ENCODE results near the gene CACNB4. TPM values are rescaled to one million over a fixed set of nuclear protein-coding genes. Genes with fewer than 3 reads are reported as not detected.

CACNB4 gene
- total RNA-seq, 4 donors from 2014 or later, result 0.88 to 4.6 (median 2.6) TPM

DNA sequence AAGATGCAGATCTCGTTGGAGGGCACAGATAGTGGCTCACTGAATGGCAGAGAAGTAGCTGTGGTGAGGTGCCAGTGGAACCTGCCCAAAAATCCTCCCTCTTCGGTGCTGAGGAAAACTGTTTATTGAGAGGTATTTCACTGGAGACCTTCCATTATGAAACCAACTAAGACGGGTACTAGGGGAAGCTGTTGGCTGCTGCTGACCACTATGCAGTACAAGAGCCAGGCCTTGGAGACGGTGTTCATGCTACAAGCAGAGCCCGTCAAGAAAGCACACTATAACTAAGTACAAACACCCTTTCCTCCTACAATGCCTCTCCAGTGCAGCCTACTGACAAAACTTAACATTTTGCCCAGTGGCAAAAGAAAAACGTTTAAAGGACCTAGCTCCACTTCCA lies 275.2 kb downstream of the CACNB4 start:
- no peaks in the 10 kb centered on the region for H3K9me3 ChIP-seq
- no peaks in the 10 kb centered on the region for H3K27me3 ChIP-seq
- no peak overlapping the region for H3K27ac ChIP-seq
- H3K4me3 ChIP-seq, result no peak overlapping the region
- no peaks in the 10 kb centered on the region for H3K36me3 ChIP-seq
- H3K4me1 ChIP-seq, result peaks cover 0 to 22% (median 4%) of the 10 kb centered on the region in 4 donors
- no peak for DNase-seq
- no peak for TF ChIP-seq POLR2A (IDR thresholded peaks at IDR 0.05)
- TF ChIP-seq, protein P1, sequence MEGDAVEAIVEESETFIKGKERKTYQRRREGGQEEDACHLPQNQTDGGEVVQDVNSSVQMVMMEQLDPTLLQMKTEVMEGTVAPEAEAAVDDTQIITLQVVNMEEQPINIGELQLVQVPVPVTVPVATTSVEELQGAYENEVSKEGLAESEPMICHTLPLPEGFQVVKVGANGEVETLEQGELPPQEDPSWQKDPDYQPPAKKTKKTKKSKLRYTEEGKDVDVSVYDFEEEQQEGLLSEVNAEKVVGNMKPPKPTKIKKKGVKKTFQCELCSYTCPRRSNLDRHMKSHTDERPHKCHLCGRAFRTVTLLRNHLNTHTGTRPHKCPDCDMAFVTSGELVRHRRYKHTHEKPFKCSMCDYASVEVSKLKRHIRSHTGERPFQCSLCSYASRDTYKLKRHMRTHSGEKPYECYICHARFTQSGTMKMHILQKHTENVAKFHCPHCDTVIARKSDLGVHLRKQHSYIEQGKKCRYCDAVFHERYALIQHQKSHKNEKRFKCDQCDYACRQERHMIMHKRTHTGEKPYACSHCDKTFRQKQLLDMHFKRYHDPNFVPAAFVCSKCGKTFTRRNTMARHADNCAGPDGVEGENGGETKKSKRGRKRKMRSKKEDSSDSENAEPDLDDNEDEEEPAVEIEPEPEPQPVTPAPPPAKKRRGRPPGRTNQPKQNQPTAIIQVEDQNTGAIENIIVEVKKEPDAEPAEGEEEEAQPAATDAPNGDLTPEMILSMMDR (IDR thresholded peaks at IDR 0.05), result no peak

GRCh38 chr2:151819920-151820319 lies 278.9 kb downstream of the CACNB4 start:
- H3K4me3 ChIP-seq, result no peak overlapping the region
- no peaks in the 10 kb centered on the region for H3K27me3 ChIP-seq
- DNase-seq, result no peak
- H3K36me3 ChIP-seq, result peaks cover 0 to 2% (median 0%) of the 10 kb centered on the region in 3 donors
- H3K27ac ChIP-seq, result no peak overlapping the region
- peaks cover 0 to 4% (median 0%) of the 10 kb centered on the region in 4 donors for H3K4me1 ChIP-seq
- no peak for TF ChIP-seq POLR2A (IDR thresholded peaks at IDR 0.05)
- TF ChIP-seq, protein P1 (IDR thresholded peaks at IDR 0.05), result no peak
- no peaks in the 10 kb centered on the region for H3K9me3 ChIP-seq

- H3K4me3 ChIP-seq, result no peak overlapping the region
- no peak for DNase-seq
- H3K27ac ChIP-seq, result no peak overlapping the region
- no peaks in the 10 kb centered on the region for H3K4me1 ChIP-seq
- no peaks in the 10 kb centered on the region for H3K9me3 ChIP-seq
- no peaks in the 10 kb centered on the region for H3K27me3 ChIP-seq
- H3K36me3 ChIP-seq, result peaks cover 0 to 22% (median 0%) of the 10 kb centered on the region in 3 donors
- TF ChIP-seq POLR2A (IDR thresholded peaks at IDR 0.05), result no peak
- TF ChIP-seq, protein P1 (IDR thresholded peaks at IDR 0.05), result no peak
These were observed 280.9 kb downstream of the CACNB4 start for GRCh38 chr2:151817929-151818328.

DNA sequence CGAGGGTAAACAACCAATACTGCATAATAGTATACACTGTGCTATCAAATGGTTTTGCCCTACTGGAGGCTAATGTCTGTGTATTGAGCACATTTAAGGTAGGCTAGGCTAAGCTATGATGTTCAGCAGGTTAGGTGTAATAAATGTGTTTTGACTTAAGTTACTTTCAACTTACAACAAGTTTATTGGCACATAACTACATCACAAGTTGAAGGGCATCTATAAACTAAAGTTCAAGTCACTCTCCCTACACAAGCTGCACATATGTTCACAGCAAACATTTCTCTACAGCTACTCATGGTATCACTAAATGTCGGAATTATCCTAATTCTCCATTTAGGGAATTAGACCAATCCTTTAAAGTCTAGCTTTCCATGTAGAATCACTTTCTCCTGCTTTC lies 282.0 kb downstream of the CACNB4 start:
- no peak for DNase-seq
- no peaks in the 10 kb centered on the region for H3K4me1 ChIP-seq
- no peaks in the 10 kb centered on the region for H3K27me3 ChIP-seq
- H3K4me3 ChIP-seq, result no peak overlapping the region
- no peak for TF ChIP-seq POLR2A (IDR thresholded peaks at IDR 0.05)
- TF ChIP-seq, protein P1 (IDR thresholded peaks at IDR 0.05), result no peak
- H3K27ac ChIP-seq, result no peak overlapping the region
- no peaks in the 10 kb centered on the region for H3K9me3 ChIP-seq
- peaks cover 0 to 30% (median 0%) of the 10 kb centered on the region in 3 donors for H3K36me3 ChIP-seq

DNA sequence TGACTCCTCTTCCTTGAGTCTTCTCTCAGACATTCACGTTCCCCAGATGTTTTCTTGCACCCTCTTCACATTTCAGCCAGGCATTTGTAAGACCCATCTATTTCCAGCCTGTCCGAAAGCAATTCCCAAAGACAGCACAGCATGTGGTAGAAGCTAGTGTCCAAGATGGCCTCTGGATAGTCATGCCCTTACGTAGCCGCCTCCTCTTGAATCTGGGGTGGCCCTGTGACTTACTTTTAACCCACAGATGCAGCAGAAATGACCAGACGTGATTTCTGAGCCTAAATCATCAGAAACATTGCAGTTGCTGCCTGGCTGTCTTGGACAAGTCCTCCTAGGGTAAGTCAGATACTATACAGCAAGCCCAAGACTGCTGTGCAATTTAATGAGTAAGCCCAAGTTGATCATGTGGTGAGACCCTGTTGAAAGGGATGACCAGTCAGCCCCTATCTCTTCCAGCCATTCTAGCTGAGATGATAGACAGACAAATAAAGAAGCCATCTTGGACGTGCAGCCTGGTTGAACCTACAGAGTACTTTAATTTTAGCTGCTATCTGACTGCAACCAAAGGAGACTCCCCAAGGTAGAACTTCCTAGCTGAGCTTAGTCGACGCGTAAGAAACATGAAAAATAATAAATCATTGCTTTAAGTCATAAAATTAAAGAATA lies 282.9 kb downstream of the CACNB4 start:
- Histone ChIP-seq H3K4me3 (no peak overlapping the region), H3K4me1 (no peaks in the 10 kb centered on the region), H3K27me3 (no peaks in the 10 kb centered on the region), H3K9me3 (no peaks in the 10 kb centered on the region), H3K27ac (no peak overlapping the region), H3K36me3 (peaks cover 0 to 30% (median 0%) of the 10 kb centered on the region in 3 donors)
- no peak for TF ChIP-seq POLR2A (IDR thresholded peaks at IDR 0.05)
- TF ChIP-seq, protein P1 (IDR thresholded peaks at IDR 0.05), result no peak
- no peak for DNase-seq
